Measurements from ENCODE around the gene CCDC91. TPM values are rescaled to one million over a fixed set of nuclear protein-coding genes. Genes with fewer than 3 reads are reported as not detected.
"Not testable (repeated sequence)": the region's sequence is repeated elsewhere in the genome, so short reads cannot be mapped to it uniquely, and the experiment has no call there.

Gene CCDC91
- total RNA-seq, 6 donors from 2014 or later = 27.7 to 77.5 (median 30.2) TPM

GRCh38 chr12:28460420-28461130 is 270.3 kb downstream of the CCDC91 start:
- no peak for DNase-seq
- no peaks in the 10 kb centered on the region for H3K4me1 ChIP-seq
- 75 to 88% methylated on average over 2 of the region's 2 CpGs for WGBS, 2 donors

GRCh38 chr12:28463396-28463795 is 273.1 kb downstream of the CCDC91 start:
- Histone ChIP-seq H3K9me3 (no peaks in the 10 kb centered on the region), H3K27me3 (no peaks in the 10 kb centered on the region), H3K4me3 (no peak overlapping the region), H3K36me3 (peaks cover 0 to 7% (median 1%) of the 10 kb centered on the region in 4 donors), H3K27ac (no peak overlapping the region), H3K4me1 (no peaks in the 10 kb centered on the region)
- no peak for DNase-seq
- ATAC-seq (ENCODE audit: low FRiP score in 2 of 2) = no peak
- no peak for TF ChIP-seq EP300 (IDR thresholded peaks at IDR 0.05)
- no peak for TF ChIP-seq POLR2AphosphoS5 (IDR thresholded peaks at IDR 0.05)
- no peak for TF ChIP-seq POLR2A (IDR thresholded peaks at IDR 0.05)
- TF ChIP-seq, protein P1, sequence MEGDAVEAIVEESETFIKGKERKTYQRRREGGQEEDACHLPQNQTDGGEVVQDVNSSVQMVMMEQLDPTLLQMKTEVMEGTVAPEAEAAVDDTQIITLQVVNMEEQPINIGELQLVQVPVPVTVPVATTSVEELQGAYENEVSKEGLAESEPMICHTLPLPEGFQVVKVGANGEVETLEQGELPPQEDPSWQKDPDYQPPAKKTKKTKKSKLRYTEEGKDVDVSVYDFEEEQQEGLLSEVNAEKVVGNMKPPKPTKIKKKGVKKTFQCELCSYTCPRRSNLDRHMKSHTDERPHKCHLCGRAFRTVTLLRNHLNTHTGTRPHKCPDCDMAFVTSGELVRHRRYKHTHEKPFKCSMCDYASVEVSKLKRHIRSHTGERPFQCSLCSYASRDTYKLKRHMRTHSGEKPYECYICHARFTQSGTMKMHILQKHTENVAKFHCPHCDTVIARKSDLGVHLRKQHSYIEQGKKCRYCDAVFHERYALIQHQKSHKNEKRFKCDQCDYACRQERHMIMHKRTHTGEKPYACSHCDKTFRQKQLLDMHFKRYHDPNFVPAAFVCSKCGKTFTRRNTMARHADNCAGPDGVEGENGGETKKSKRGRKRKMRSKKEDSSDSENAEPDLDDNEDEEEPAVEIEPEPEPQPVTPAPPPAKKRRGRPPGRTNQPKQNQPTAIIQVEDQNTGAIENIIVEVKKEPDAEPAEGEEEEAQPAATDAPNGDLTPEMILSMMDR (IDR thresholded peaks at IDR 0.05) = no peak

More at GRCh38 chr12:28460420-28461130, 270.3 kb downstream of the CCDC91 start:
- Histone ChIP-seq H3K27ac (no peak overlapping the region), H3K36me3 (peaks cover 0 to 7% (median 1%) of the 10 kb centered on the region in 4 donors), H3K9me3 (no peaks in the 10 kb centered on the region), H3K4me3 (no peak overlapping the region), H3K27me3 (no peaks in the 10 kb centered on the region)
- TF ChIP-seq POLR2AphosphoS5 (IDR thresholded peaks at IDR 0.05) (no peak), POLR2A (IDR thresholded peaks at IDR 0.05) (no peak), EP300 (IDR thresholded peaks at IDR 0.05) (no peak)
- TF ChIP-seq, protein P1 (IDR thresholded peaks at IDR 0.05) = no peak
- no peak for ATAC-seq (ENCODE audit: low FRiP score in 2 of 2)

- H3K4me3 ChIP-seq; H3K9me3 ChIP-seq; H3K27ac ChIP-seq; H3K27me3 ChIP-seq; H3K4me1 ChIP-seq; ATAC-seq (ENCODE audit: low FRiP score in 2 of 2); H3K36me3 ChIP-seq; DNase-seq: not testable (repeated sequence)
- 96 to 97% methylated on average over 9 of the region's 9 CpGs for WGBS, 2 donors
These were observed 281.5 kb downstream of the CCDC91 start for GRCh38 chr12:28471762-28472161.

DNA sequence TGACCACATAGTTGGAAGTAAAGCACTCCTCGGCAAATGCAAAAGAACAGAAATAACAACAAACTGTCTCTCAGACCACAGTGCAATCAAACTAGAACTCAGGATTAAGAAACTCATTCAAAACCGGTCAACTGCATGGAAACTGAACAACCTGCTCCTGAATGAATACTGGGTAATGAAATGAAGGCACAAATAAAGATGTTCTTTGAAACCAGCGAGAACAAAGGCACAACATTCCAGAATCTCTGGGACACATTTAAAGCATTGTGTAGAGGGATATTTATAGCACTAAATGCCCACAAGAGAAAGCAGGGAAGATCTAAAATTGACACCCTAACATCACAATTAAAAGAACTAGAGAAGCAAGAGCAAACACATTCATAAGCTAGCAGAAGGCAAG is 285.9 kb downstream of the CCDC91 start:
- H3K9me3 ChIP-seq; H3K27me3 ChIP-seq; H3K4me3 ChIP-seq; H3K4me1 ChIP-seq; DNase-seq; ATAC-seq (ENCODE audit: low FRiP score in 2 of 2); H3K36me3 ChIP-seq; H3K27ac ChIP-seq: not testable (repeated sequence)
- 79 to 97% methylated on average over 3 of the region's 3 CpGs for WGBS, 2 donors

- not testable (repeated sequence) for H3K4me1 ChIP-seq; ATAC-seq (ENCODE audit: low FRiP score in 2 of 2); H3K9me3 ChIP-seq; H3K27me3 ChIP-seq; DNase-seq; H3K27ac ChIP-seq; H3K36me3 ChIP-seq; H3K4me3 ChIP-seq
- WGBS, 2 donors = 96 to 100% methylated on average over 1 of the region's 1 CpG
These were observed 288.8 kb downstream of the CCDC91 start for GRCh38 chr12:28479097-28479496.

GRCh38 chr12:28479683-28480082 is 289.4 kb downstream of the CCDC91 start:
- no peak for DNase-seq
- no peaks in the 10 kb centered on the region for H3K27me3 ChIP-seq
- no peak overlapping the region for H3K4me3 ChIP-seq
- no peak overlapping the region for H3K27ac ChIP-seq
- ATAC-seq (ENCODE audit: low FRiP score in 2 of 2) = no peak
- WGBS, 2 donors = 96 to 100% methylated on average over 1 of the region's 1 CpG
- H3K36me3 ChIP-seq = no peaks in the 10 kb centered on the region
- TF ChIP-seq POLR2A (IDR thresholded peaks at IDR 0.05) (no peak), POLR2AphosphoS5 (IDR thresholded peaks at IDR 0.05) (no peak)
- TF ChIP-seq, protein P1 (IDR thresholded peaks at IDR 0.05) = no peak
- no peaks in the 10 kb centered on the region for H3K9me3 ChIP-seq
- no peaks in the 10 kb centered on the region for H3K4me1 ChIP-seq
